ENCODE results near the gene AJUBA. TPM values are rescaled to one million over a fixed set of nuclear protein-coding genes. Genes with fewer than 3 reads are reported as not detected.

Gene AJUBA
- total RNA-seq (10 to 100 TPM; 37.9 to 39.5 TPM), polyA plus RNA-seq (ENCODE audit: insufficient read length in 6 of 6) (10 to 100 TPM; 38.2 to 51.9 (median 41.9) TPM)
- long read RNA-seq, donor 1, full-length matches to known transcripts = 13 of 13 reads
- long read RNA-seq, donor 1, partial matches to known transcripts = 0 of 13 reads
- long read RNA-seq, donor 1, other reads (novel, unspliced or antisense) = 0 of 13 reads
- long read RNA-seq, donor 2, full-length matches to known transcripts = 10 of 10 reads
- long read RNA-seq, donor 2, partial matches to known transcripts = 0 of 10 reads
- long read RNA-seq, donor 2, other reads (novel, unspliced or antisense) = 0 of 10 reads
- long read RNA-seq, donor 3, full-length matches to known transcripts = 6 of 33 reads
- long read RNA-seq, donor 3, partial matches to known transcripts = 27 of 33 reads
- long read RNA-seq, donor 3, other reads (novel, unspliced or antisense) = 0 of 33 reads
- long read RNA-seq, donor 4, full-length matches to known transcripts = 4 of 6 reads
- long read RNA-seq, donor 4, partial matches to known transcripts = 0 of 6 reads
- long read RNA-seq, donor 4, other reads (novel, unspliced or antisense) = 2 of 6 reads
- long read RNA-seq, donor 5, full-length matches to known transcripts = 5 of 5 reads
- long read RNA-seq, donor 5, partial matches to known transcripts = 0 of 5 reads
- long read RNA-seq, donor 5, other reads (novel, unspliced or antisense) = 0 of 5 reads
- long read RNA-seq, donor 6, full-length matches to known transcripts = 9 of 9 reads
- long read RNA-seq, donor 6, partial matches to known transcripts = 0 of 9 reads
- long read RNA-seq, donor 6, other reads (novel, unspliced or antisense) = 0 of 9 reads
- long read RNA-seq, donor 7, partial matches to known transcripts = 7 of 7 reads
- long read RNA-seq, donor 7, other reads (novel, unspliced or antisense) = 0 of 7 reads
- long read RNA-seq, donor 8, full-length matches to known transcripts = 6 of 6 reads
- long read RNA-seq, donor 8, partial matches to known transcripts = 0 of 6 reads
- long read RNA-seq, donor 8, other reads (novel, unspliced or antisense) = 0 of 6 reads
- long read RNA-seq, donor 9 = 0 reads
- long read RNA-seq, donor 10, partial matches to known transcripts = 0 of 3 reads
- long read RNA-seq, donor 10, other reads (novel, unspliced or antisense) = 1 of 3 reads
- long read RNA-seq, donor 11, partial matches to known transcripts = 0 of 1 reads
- long read RNA-seq, donor 11, other reads (novel, unspliced or antisense) = 0 of 1 reads
- long read RNA-seq, donor 12, full-length matches to known transcripts = 6 of 6 reads
- long read RNA-seq, donor 12, partial matches to known transcripts = 0 of 6 reads
- long read RNA-seq, donor 12, other reads (novel, unspliced or antisense) = 0 of 6 reads

GRCh38 chr14:22982477-22983245, at the start of gene AJUBA:
Gene AJUBA (minus strand): TSS chr14:22982551. CDS start chr14:22982266, 285 bp downstream.
- TF ChIP-seq CTCF (IDR thresholded peaks at IDR 0.05) = no peak
- H3K36me3 ChIP-seq = peaks cover 0 to 8% of the 10 kb centered on the region in 2 donors
- H3K4me3 ChIP-seq = peak within 1 kb of the TSS; percentile 69 to 82
- H3K4me1 ChIP-seq = peaks cover 20 to 51% of the 10 kb centered on the region in 2 donors
- H3K27me3 ChIP-seq = peaks cover 7 to 43% of the 10 kb centered on the region in 2 donors
- H3K9me3 ChIP-seq = no peaks in the 10 kb centered on the region
- intact Hi-C loops (cut with DNase I) = loop anchor here in 1 of 2 donors (10.0 kb wide), 1 partner anchor 72 kb away; the partner anchor contains the start of gene CDH24
- ATAC-seq (peak; percentile 74), DNase-seq (peak; percentile 90 to 94 (median 93))
- H3K27ac ChIP-seq = peak within 1 kb of the TSS; percentile 71 to 72

GRCh38 chr14:23030936-23031335, 48.6 kb upstream of the AJUBA start:
- H3K4me1 ChIP-seq = peaks cover 8 to 36% of the 10 kb centered on the region in 2 donors
- ATAC-seq (no peak), DNase-seq (no peak)
- H3K27me3 ChIP-seq = no peaks in the 10 kb centered on the region
- H3K36me3 ChIP-seq = peaks cover 0 to 75% of the 10 kb centered on the region in 2 donors
- TF ChIP-seq CTCF (IDR thresholded peaks at IDR 0.05) = no peak
- no peaks in the 10 kb centered on the region for H3K9me3 ChIP-seq
- H3K4me3 ChIP-seq = no peak overlapping the region
- H3K27ac ChIP-seq = no peak overlapping the region
- intact Hi-C loops (cut with DNase I) = no loop called here

- Histone ChIP-seq H3K4me3 (no peak overlapping the region), H3K27me3 (no peaks in the 10 kb centered on the region), H3K4me1 (peaks cover 5 to 38% of the 10 kb centered on the region in 2 donors), H3K36me3 (peaks cover 0 to 93% of the 10 kb centered on the region in 2 donors), H3K27ac (no peak overlapping the region), H3K9me3 (no peaks in the 10 kb centered on the region)
- no peak for TF ChIP-seq CTCF (IDR thresholded peaks at IDR 0.05)
- intact Hi-C loops (cut with DNase I) = no loop called here
- ATAC-seq (no peak), DNase-seq (no peak)
Measured at GRCh38 chr14:23028799-23029198, 46.4 kb upstream of the AJUBA start.

- Histone ChIP-seq H3K9me3 (no peaks in the 10 kb centered on the region), H3K36me3 (peaks cover 0 to 61% of the 10 kb centered on the region in 2 donors), H3K27ac (no peak overlapping the region), H3K4me1 (peaks cover 0 to 23% of the 10 kb centered on the region in 2 donors), H3K27me3 (no peaks in the 10 kb centered on the region), H3K4me3 (no peak overlapping the region)
- no peak for ATAC-seq
- no peak for DNase-seq
- no peak for TF ChIP-seq CTCF (IDR thresholded peaks at IDR 0.05)
- intact Hi-C loops (cut with DNase I) = no loop called here
Measured at GRCh38 chr14:23025151-23025814, 42.9 kb upstream of the AJUBA start.
